ENCODE results near the gene THAP4. TPM values are rescaled to one million over a fixed set of nuclear protein-coding genes. Genes with fewer than 3 reads are reported as not detected.

The THAP4 gene
- polyA plus RNA-seq, 1 donor (not counting 4 experiments of a cell fraction or from before 2014, with no cell fraction given) = 30.3 TPM

DNA sequence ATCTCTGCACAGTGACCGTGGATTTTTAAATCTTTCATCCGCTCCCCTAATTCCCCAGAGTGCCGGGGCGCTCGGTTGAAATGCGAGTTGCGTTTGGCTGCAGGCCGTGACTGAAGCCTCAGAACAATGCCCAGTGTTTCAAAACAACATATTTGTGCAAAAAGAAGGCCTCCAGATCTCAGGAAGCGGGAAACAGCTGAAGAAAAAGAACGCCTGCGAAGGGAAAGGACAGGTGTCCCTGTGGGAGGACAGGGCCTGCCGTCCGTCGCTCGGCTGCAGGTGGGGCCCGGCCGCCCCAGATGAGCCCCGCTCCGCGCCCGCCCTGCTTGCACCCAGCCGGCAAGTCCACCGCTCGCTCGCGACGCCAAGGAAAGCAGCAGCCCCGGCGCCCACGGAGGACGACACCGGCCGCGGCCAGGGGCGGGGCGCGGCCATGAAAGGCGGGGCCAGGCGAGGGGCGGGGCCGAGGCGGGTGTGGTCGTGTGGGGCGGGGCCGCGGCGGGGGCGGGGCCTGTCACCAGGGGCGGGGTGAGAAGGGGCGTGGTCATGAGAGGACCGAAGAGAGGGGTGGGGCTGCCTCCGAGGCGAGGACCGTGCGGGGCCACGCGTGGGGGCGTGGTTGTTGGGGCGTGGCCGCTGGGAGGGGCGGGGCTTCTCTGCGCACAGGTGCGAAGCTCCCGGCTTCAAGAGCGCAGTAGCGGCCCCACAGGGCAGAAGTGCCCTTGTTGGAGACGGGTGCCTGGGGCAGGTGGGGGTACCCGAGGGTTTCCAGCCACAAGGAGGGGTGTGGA, 96.0 kb downstream of the THAP4 start:
- Histone ChIP-seq H2AFZ (ENCODE audit: control insufficient read depth, low read length) (peak overlapping the region; percentile 73), H3K4me2 (ENCODE audit: control insufficient read depth, extremely low read depth, insufficient read depth, low read depth, low read length) (peak overlapping the region; percentile 95), H3K9me3 (ENCODE audit: control insufficient read depth, low read depth, low read length) (no peaks in the 10 kb centered on the region), H3K9me1 (ENCODE audit: control insufficient read depth, extremely low read depth, insufficient read depth, low read length) (peaks cover 2% of the 10 kb centered on the region), H4K20me1 (ENCODE audit: control insufficient read depth, extremely low read depth, insufficient read depth, low read length) (no peaks in the 10 kb centered on the region), H3K4me1 (ENCODE audit: control insufficient read depth, extremely low read depth, insufficient read depth, low read length) (peaks cover 16% of the 10 kb centered on the region), H3K27me3 (ENCODE audit: control insufficient read depth, extremely low read depth, insufficient read depth, low read length) (peaks cover 15% of the 10 kb centered on the region), H3K27ac (ENCODE audit: control insufficient read depth, insufficient read depth, low read length) (peak overlapping the region; percentile 40), H3K79me2 (ENCODE audit: control insufficient read depth, insufficient read depth, low read length) (no peaks in the 10 kb centered on the region), H3K9ac (ENCODE audit: control insufficient read depth, extremely low read depth, insufficient read depth, low read length) (peak overlapping the region; percentile 56), H3K4me3 (ENCODE audit: control insufficient read depth in 2 of 3, extremely low read depth in 1 of 3, insufficient read depth in 2 of 3, low read depth in 1 of 3, low read length in 3 of 3) (peak overlapping the region; percentile 37 to 74 (median 65)), H3K36me3 (ENCODE audit: control insufficient read depth in 2 of 2, extremely low read depth in 1 of 2, insufficient read depth in 2 of 2, low read length in 2 of 2) (no peaks in the 10 kb centered on the region)
- dilution Hi-C loops (cut with MboI; ENCODE audit: extremely low pct_ligation_motif_present, low sequenced_read_pairs) = no loop called here
- DNase-seq (ENCODE audit: low read depth, low spot score) (peak; percentile 66), FAIRE-seq (no peak)
- TF ChIP-seq CTCF (optimal IDR thresholded peaks at IDR 0.05 in 1 of 3, IDR thresholded peaks at IDR 0.05 in 1 of 3, conservative IDR thresholded peaks at IDR 0.05 in 1 of 3; ENCODE audit: extremely low read depth in 1 of 3, insufficient read depth in 2 of 3, low read length in 3 of 3) (no peak), EZH2 (IDR thresholded peaks at IDR 0.05; ENCODE audit: low read length) (no peak)

DNA sequence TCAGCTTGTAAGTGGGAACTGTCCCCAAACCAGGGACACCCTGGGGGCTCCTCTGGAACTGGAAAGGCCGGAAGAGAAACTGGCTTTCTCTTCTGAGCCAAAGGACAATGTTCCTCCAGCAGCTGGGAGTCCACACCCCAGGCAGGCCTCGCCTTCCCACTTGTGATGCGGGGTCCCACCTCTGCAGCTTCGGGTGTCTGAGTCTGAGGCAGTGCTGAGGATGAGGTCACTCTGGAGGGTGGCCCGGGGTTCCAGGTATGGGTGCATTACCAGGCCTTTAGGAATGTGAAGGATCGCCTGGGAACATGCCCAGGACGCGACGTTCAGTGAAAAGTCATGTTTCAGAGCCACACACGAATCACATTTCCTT, 96.6 kb downstream of the THAP4 start:
- Histone ChIP-seq H2AFZ (ENCODE audit: control insufficient read depth, low read length) (peak overlapping the region; percentile 73), H3K9ac (ENCODE audit: control insufficient read depth, extremely low read depth, insufficient read depth, low read length) (peak overlapping the region; percentile 56), H3K36me3 (ENCODE audit: control insufficient read depth in 2 of 2, extremely low read depth in 1 of 2, insufficient read depth in 2 of 2, low read length in 2 of 2) (no peaks in the 10 kb centered on the region), H3K27me3 (ENCODE audit: control insufficient read depth, extremely low read depth, insufficient read depth, low read length) (peaks cover 15% of the 10 kb centered on the region), H3K9me1 (ENCODE audit: control insufficient read depth, extremely low read depth, insufficient read depth, low read length) (no peaks in the 10 kb centered on the region), H3K4me3 (ENCODE audit: control insufficient read depth in 2 of 3, extremely low read depth in 1 of 3, insufficient read depth in 2 of 3, low read depth in 1 of 3, low read length in 3 of 3) (peak overlapping the region; percentile 37 to 74 (median 65)), H3K79me2 (ENCODE audit: control insufficient read depth, insufficient read depth, low read length) (no peaks in the 10 kb centered on the region), H3K9me3 (ENCODE audit: control insufficient read depth, low read depth, low read length) (no peaks in the 10 kb centered on the region), H3K27ac (ENCODE audit: control insufficient read depth, insufficient read depth, low read length) (peak overlapping the region; percentile 40), H3K4me1 (ENCODE audit: control insufficient read depth, extremely low read depth, insufficient read depth, low read length) (peaks cover 10% of the 10 kb centered on the region), H4K20me1 (ENCODE audit: control insufficient read depth, extremely low read depth, insufficient read depth, low read length) (no peaks in the 10 kb centered on the region), H3K4me2 (ENCODE audit: control insufficient read depth, extremely low read depth, insufficient read depth, low read depth, low read length) (peak overlapping the region; percentile 95)
- dilution Hi-C loops (cut with MboI; ENCODE audit: extremely low pct_ligation_motif_present, low sequenced_read_pairs) = no loop called here
- FAIRE-seq (peak; percentile 60), DNase-seq (ENCODE audit: low read depth, low spot score) (no peak)
- TF ChIP-seq EZH2 (IDR thresholded peaks at IDR 0.05; ENCODE audit: low read length) (no peak), CTCF (optimal IDR thresholded peaks at IDR 0.05 in 1 of 3, IDR thresholded peaks at IDR 0.05 in 1 of 3, conservative IDR thresholded peaks at IDR 0.05 in 1 of 3; ENCODE audit: extremely low read depth in 1 of 3, insufficient read depth in 2 of 3, low read length in 3 of 3) (no peak)

Measured in keratinocyte (primary cell).